Gastroesophageal sphincter (tissue), 4 donors: ENCODE measurements around the gene ATP9B. TPM values are rescaled to one million over a fixed set of nuclear protein-coding genes. Genes with fewer than 3 reads are reported as not detected.
"Not testable (repeated sequence)": the region's sequence is repeated elsewhere in the genome, so short reads cannot be mapped to it uniquely, and the experiment has no call there.

Experiments
- ATAC-seq: fragments of 150-250 bp; one replicate; pipeline ENCODE4 v1.9.1; 2016; ENCODE audit warnings: mild to moderate bottlenecking, moderate library complexity
- H3K27ac ChIP-seq, 4 donors: fragments of 200-600 bp; sonication (generic) in 3 of 4; 1 replicate in 3 of 4; 2 replicates in 1 of 4; pipeline ENCODE4 v1.5.1; 2016 to 2019
- H3K27me3 ChIP-seq: fragments of 200-600 bp; sonication (generic); one replicate; pipeline ENCODE4 v1.5.1; 2019
- H3K36me3 ChIP-seq, 2 donors: fragments of 200-600 bp; sonication (generic); one replicate each; pipeline ENCODE4 v1.5.1; 2019; ENCODE audit warnings: control low read depth in 1 of 2
- H3K4me1 ChIP-seq, 3 donors: fragments of 200-600 bp; sonication (generic); 1 replicate in 2 of 3; 2 replicates in 1 of 3; pipeline ENCODE4 v1.5.1; 2016 to 2019; ENCODE audit warnings: control low read depth in 2 of 3
- H3K4me3 ChIP-seq, 2 donors: fragments of 200-600 bp; sonication (generic); one replicate each; pipeline ENCODE4 v1.5.1; 2019; ENCODE audit warnings: mild to moderate bottlenecking in 1 of 2, moderate library complexity in 1 of 2
- H3K9me3 ChIP-seq, 3 donors: fragments of 200-600 bp; sonication (generic); one replicate each; pipeline ENCODE4 v1.5.1; 2017 to 2019; ENCODE audit warnings: control low read depth in 2 of 3
- CTCF ChIP-seq, 4 experiments: fragments of 200-600 bp in 2 of 4; fragments of 450-650 bp in 2 of 4; sonication (generic) in 1 of 4; IDR thresholded peaks; one replicate each; pipeline ENCODE4 v1.5.1; 2017 to 2019; ENCODE audit warnings: antibody characterized with exemption in 4 of 4, mild to moderate bottlenecking in 2 of 4, moderate library complexity in 2 of 4
- EP300 ChIP-seq: sonication (generic); formaldehyde crosslinking; IDR thresholded peaks from one replicate; pipeline ENCODE4 v1.6.1; 2017; ENCODE audit warnings: antibody characterized with exemption, mild to moderate bottlenecking
- POLR2A ChIP-seq, 2 donors: fragments of 450-650 bp; IDR thresholded peaks; one replicate each; pipeline ENCODE4 v1.6.1; 2017; ENCODE audit warnings: antibody characterized with exemption in 2 of 2, mild to moderate bottlenecking in 2 of 2, moderate library complexity in 1 of 2
- POLR2AphosphoS5 ChIP-seq: sonication (generic); formaldehyde crosslinking; IDR thresholded peaks from one replicate; pipeline ENCODE4 v1.6.1; 2017; ENCODE audit warnings: antibody characterized with exemption
- WGBS, 2 donors: methylation state at CpG; one replicate each; pipeline ENCODE4 v1.1.5; 2018; ENCODE audit warnings: low coverage in 1 of 2; 5-methylcytosine and 5-hydroxymethylcytosine counted together
- total RNA-seq, 4 donors: library from RNA; depleted of rRNA; stranded (reverse); fragments of >200 nt; gene quantifications; one replicate each; pipeline ENCODE4 v1.1.0, GENCODE V29; 2016

The ATP9B gene
- total RNA-seq, 4 donors from 2014 or later, result 16.6 to 48.7 (median 33.7) TPM

GRCh38 chr18:79275992-79276391, 206.8 kb downstream of the ATP9B start:
- 80 to 87% methylated on average over 4 of the region's 4 CpGs for WGBS, 2 donors
- Histone ChIP-seq H3K27me3 (no peaks in the 10 kb centered on the region), H3K4me1 (no peaks in the 10 kb centered on the region), H3K27ac (no peak overlapping the region), H3K9me3 (no peaks in the 10 kb centered on the region), H3K36me3 (peaks cover 0 to 57% of the 10 kb centered on the region in 2 donors), H3K4me3 (no peak overlapping the region)
- ATAC-seq, result no peak
- TF ChIP-seq POLR2A (IDR thresholded peaks at IDR 0.05) (no peak), POLR2AphosphoS5 (no peak), CTCF (IDR thresholded peaks at IDR 0.05) (no peak), EP300 (no peak)

- Histone ChIP-seq H3K9me3 (no peaks in the 10 kb centered on the region), H3K4me3 (no peak overlapping the region), H3K4me1 (no peaks in the 10 kb centered on the region), H3K27me3 (no peaks in the 10 kb centered on the region), H3K27ac (no peak overlapping the region), H3K36me3 (peaks cover 0 to 71% of the 10 kb centered on the region in 2 donors)
- TF ChIP-seq CTCF (IDR thresholded peaks at IDR 0.05) (no peak), POLR2AphosphoS5 (no peak), EP300 (no peak), POLR2A (IDR thresholded peaks at IDR 0.05) (no peak)
- 86% methylated on average over 7 of the region's 11 CpGs; no CpG with 5 or more reads in 1 of the 2 donors for WGBS, 2 donors
- ATAC-seq, result no peak
Observed at GRCh38 chr18:79278896-79279295, 209.7 kb downstream of the ATP9B start.

GRCh38 chr18:79283131-79283810, 214.1 kb downstream of the ATP9B start:
- ATAC-seq, result no peak
- H3K9me3 ChIP-seq, result no peaks in the 10 kb centered on the region
- WGBS, 2 donors, result 53 to 69% methylated on average over 10 to 11 of the region's 11 CpGs
- peaks cover 0 to 45% of the 10 kb centered on the region in 2 donors for H3K36me3 ChIP-seq
- TF ChIP-seq CTCF (IDR thresholded peaks at IDR 0.05), result no peak
- TF ChIP-seq EP300, result no peak
- TF ChIP-seq POLR2A (IDR thresholded peaks at IDR 0.05), result no peak
- no peak for TF ChIP-seq POLR2AphosphoS5
- no peak overlapping the region for H3K27ac ChIP-seq
- H3K4me1 ChIP-seq, result no peaks in the 10 kb centered on the region
- H3K4me3 ChIP-seq, result no peak overlapping the region
- no peaks in the 10 kb centered on the region for H3K27me3 ChIP-seq

GRCh38 chr18:79283929-79284328, 214.7 kb downstream of the ATP9B start:
- no peaks in the 10 kb centered on the region for H3K27me3 ChIP-seq
- no peaks in the 10 kb centered on the region for H3K4me1 ChIP-seq
- TF ChIP-seq POLR2A (IDR thresholded peaks at IDR 0.05), result no peak
- no peak for TF ChIP-seq POLR2AphosphoS5
- 68 to 74% methylated on average over 4 of the region's 4 CpGs for WGBS, 2 donors
- H3K9me3 ChIP-seq, result no peaks in the 10 kb centered on the region
- no peak overlapping the region for H3K27ac ChIP-seq
- H3K4me3 ChIP-seq, result no peak overlapping the region
- H3K36me3 ChIP-seq, result peaks cover 0 to 38% of the 10 kb centered on the region in 2 donors
- ATAC-seq, result no peak

- not testable (repeated sequence) for ATAC-seq, H3K4me1 ChIP-seq, H3K27me3 ChIP-seq, H3K9me3 ChIP-seq, H3K27ac ChIP-seq, H3K4me3 ChIP-seq
- peaks cover 0 to 30% of the 10 kb centered on the region in 2 donors for H3K36me3 ChIP-seq
- WGBS, 2 donors, result 100% methylated on average over 1 of the region's 1 CpG; no CpG with 5 or more reads in 1 of the 2 donors
Observed at GRCh38 chr18:79285191-79285590, 216.0 kb downstream of the ATP9B start.

- H3K36me3 ChIP-seq, result peaks cover 0 to 29% of the 10 kb centered on the region in 2 donors
- H3K27me3 ChIP-seq, H3K27ac ChIP-seq, H3K4me1 ChIP-seq, H3K9me3 ChIP-seq, ATAC-seq, H3K4me3 ChIP-seq: not testable (repeated sequence)
- WGBS, 2 donors, result 97 to 98% methylated on average over 5 to 7 of the region's 15 CpGs
Observed at GRCh38 chr18:79290409-79290808, 221.2 kb downstream of the ATP9B start.
